ENCODE measurements around the gene UFSP2. TPM values are rescaled to one million over a fixed set of nuclear protein-coding genes. Genes with fewer than 3 reads are reported as not detected.

The UFSP2 gene
- total RNA-seq, 1 donor from 2014 or later, result 51.2 TPM

GRCh38 chr4:185351691-185352090 is 74.1 kb downstream of the UFSP2 start:
- TF ChIP-seq, protein P1, sequence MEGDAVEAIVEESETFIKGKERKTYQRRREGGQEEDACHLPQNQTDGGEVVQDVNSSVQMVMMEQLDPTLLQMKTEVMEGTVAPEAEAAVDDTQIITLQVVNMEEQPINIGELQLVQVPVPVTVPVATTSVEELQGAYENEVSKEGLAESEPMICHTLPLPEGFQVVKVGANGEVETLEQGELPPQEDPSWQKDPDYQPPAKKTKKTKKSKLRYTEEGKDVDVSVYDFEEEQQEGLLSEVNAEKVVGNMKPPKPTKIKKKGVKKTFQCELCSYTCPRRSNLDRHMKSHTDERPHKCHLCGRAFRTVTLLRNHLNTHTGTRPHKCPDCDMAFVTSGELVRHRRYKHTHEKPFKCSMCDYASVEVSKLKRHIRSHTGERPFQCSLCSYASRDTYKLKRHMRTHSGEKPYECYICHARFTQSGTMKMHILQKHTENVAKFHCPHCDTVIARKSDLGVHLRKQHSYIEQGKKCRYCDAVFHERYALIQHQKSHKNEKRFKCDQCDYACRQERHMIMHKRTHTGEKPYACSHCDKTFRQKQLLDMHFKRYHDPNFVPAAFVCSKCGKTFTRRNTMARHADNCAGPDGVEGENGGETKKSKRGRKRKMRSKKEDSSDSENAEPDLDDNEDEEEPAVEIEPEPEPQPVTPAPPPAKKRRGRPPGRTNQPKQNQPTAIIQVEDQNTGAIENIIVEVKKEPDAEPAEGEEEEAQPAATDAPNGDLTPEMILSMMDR (IDR thresholded peaks at IDR 0.05; ENCODE audit: borderline replicate concordance), result no peak
- Histone ChIP-seq H3K27ac (replicated peaks) (no peak overlapping the region), H3K9me3 (replicated peaks) (no peaks in the 10 kb centered on the region), H3K27me3 (ENCODE audit: low read depth) (no peaks in the 10 kb centered on the region), H3K4me1 (no peaks in the 10 kb centered on the region), H3K4me3 (no peak overlapping the region), H3K36me3 (peaks cover 67% of the 10 kb centered on the region)
- no peak for DNase-seq
- intact Hi-C loops (cut with micrococcal nuclease), result no loop called here

Other genes starting within 250 kb of the UFSP2 start
- gene CFAP97, start 222.0 kb downstream of the UFSP2 start, total RNA-seq, result 11.7 TPM
- 10.8 TPM for gene SNX25, start 216.4 kb downstream of the UFSP2 start, total RNA-seq
- 2.8 TPM for gene LRP2BP, start 30.0 kb downstream of the UFSP2 start, total RNA-seq
- 18.0 TPM for gene ANKRD37, start 29.1 kb downstream of the UFSP2 start, total RNA-seq
- 2.0 TPM for gene CCDC110, start 45.8 kb upstream of the UFSP2 start, total RNA-seq
- 308 TPM for gene PDLIM3, start 109.5 kb upstream of the UFSP2 start, total RNA-seq

Measured in left ventricle myocardium inferior (tissue), 1 donor.